ENCODE data around the gene PCDH9.

GRCh38 chr13:66262330-66262729 is 967.8 kb downstream of the PCDH9 start:
- TF ChIP-seq, protein P1, sequence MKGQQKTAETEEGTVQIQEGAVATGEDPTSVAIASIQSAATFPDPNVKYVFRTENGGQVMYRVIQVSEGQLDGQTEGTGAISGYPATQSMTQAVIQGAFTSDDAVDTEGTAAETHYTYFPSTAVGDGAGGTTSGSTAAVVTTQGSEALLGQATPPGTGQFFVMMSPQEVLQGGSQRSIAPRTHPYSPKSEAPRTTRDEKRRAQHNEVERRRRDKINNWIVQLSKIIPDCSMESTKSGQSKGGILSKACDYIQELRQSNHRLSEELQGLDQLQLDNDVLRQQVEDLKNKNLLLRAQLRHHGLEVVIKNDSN (IDR thresholded peaks at IDR 0.05; ENCODE audit: borderline replicate concordance, low read depth), result no peak
- TF ChIP-seq RFX5 (IDR thresholded peaks at IDR 0.05; ENCODE audit: low read length) (no peak), REST (IDR thresholded peaks at IDR 0.05; ENCODE audit: low read depth, low read length) (no peak), POLR2AphosphoS5 (IDR thresholded peaks at IDR 0.05; ENCODE audit: low read depth, low read length) (no peak), MAX (IDR thresholded peaks at IDR 0.05; ENCODE audit: low read depth) (no peak), SMC3 (IDR thresholded peaks at IDR 0.05; ENCODE audit: low read depth, low read length) (no peak), TAF1 (IDR thresholded peaks at IDR 0.05; ENCODE audit: borderline replicate concordance, low read depth, low read length) (no peak), EP300 (IDR thresholded peaks at IDR 0.05; ENCODE audit: borderline replicate concordance in 1 of 2, low read depth in 1 of 2, low read length in 1 of 2) (no peak), GABPA (IDR thresholded peaks at IDR 0.05; ENCODE audit: low read depth) (no peak), FOXJ3 (CRISPR knock-in tag; IDR thresholded peaks at IDR 0.05) (no peak)
- TF ChIP-seq, protein P2, sequence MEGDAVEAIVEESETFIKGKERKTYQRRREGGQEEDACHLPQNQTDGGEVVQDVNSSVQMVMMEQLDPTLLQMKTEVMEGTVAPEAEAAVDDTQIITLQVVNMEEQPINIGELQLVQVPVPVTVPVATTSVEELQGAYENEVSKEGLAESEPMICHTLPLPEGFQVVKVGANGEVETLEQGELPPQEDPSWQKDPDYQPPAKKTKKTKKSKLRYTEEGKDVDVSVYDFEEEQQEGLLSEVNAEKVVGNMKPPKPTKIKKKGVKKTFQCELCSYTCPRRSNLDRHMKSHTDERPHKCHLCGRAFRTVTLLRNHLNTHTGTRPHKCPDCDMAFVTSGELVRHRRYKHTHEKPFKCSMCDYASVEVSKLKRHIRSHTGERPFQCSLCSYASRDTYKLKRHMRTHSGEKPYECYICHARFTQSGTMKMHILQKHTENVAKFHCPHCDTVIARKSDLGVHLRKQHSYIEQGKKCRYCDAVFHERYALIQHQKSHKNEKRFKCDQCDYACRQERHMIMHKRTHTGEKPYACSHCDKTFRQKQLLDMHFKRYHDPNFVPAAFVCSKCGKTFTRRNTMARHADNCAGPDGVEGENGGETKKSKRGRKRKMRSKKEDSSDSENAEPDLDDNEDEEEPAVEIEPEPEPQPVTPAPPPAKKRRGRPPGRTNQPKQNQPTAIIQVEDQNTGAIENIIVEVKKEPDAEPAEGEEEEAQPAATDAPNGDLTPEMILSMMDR (IDR thresholded peaks at IDR 0.05), result no peak

Data from SK-N-SH (cell line).